SK-N-SH treated with all-trans-retinoic acid at 6 μM for 48 hours (cell line): ENCODE measurements around the gene TOB1.

Experiments
- ATAC-seq: fragments of 200-7000 bp; cut with Tn5 transposase; 3 replicates; pipeline ENCODE4 v1.9.1; 2020; ENCODE audit warnings: mild to moderate bottlenecking, moderate library complexity
- ARNTL ChIP-seq: fragments of 450-650 bp; formaldehyde crosslinking; IDR thresholded peaks from 2 replicates; pipeline ENCODE4 v1.5.0; 2020; ENCODE audit warnings: low read depth, mild to moderate bottlenecking, moderate library complexity, borderline replicate concordance
- BACH2 ChIP-seq: fragments of 250-450 bp; sonication (Bioruptor Pico); IDR thresholded peaks from 2 replicates; pipeline ENCODE4 v1.9.0; 2021; ENCODE audit warnings: mild to moderate bottlenecking, borderline replicate concordance
- CSDC2 ChIP-seq: fragments of 250-450 bp; sonication (Bioruptor Pico); IDR thresholded peaks from 2 replicates; pipeline ENCODE4 v1.5.0; 2020; ENCODE audit warnings: mild to moderate bottlenecking, moderate library complexity
- ESRRG ChIP-seq: fragments of 250-450 bp; sonication (Bioruptor Pico); IDR thresholded peaks from 2 replicates; pipeline ENCODE4 v1.6.1; 2021; ENCODE audit warnings: mild to moderate bottlenecking
- GLIS3 ChIP-seq: fragments of 250-450 bp; sonication (Bioruptor Pico); IDR thresholded peaks from 2 replicates; pipeline ENCODE4 v1.5.0; 2020; ENCODE audit warnings: mild to moderate bottlenecking, moderate library complexity
- ISL1 ChIP-seq: fragments of 250-450 bp; sonication (Bioruptor Pico); IDR thresholded peaks from 2 replicates; pipeline ENCODE4 v2.1.2; 2022; ENCODE audit warnings: mild to moderate bottlenecking, moderate library complexity
- OSR1 ChIP-seq: fragments of 250-450 bp; sonication (Bioruptor Pico); IDR thresholded peaks from 2 replicates; pipeline ENCODE4 v1.8.0; 2022; ENCODE audit warnings: moderate library complexity, mild to moderate bottlenecking, inconsistent platforms
- PPARA ChIP-seq: fragments of 250-450 bp; sonication (Bioruptor Pico); IDR thresholded peaks from 2 replicates; pipeline ENCODE4 v1.5.0; 2020; ENCODE audit warnings: mild to moderate bottlenecking, borderline replicate concordance
- RARB ChIP-seq: fragments of 250-450 bp; sonication (Bioruptor Pico); IDR thresholded peaks from 2 replicates; pipeline ENCODE4 v1.8.0; 2021; ENCODE audit warnings: mild to moderate bottlenecking, moderate library complexity
- SNAI2 ChIP-seq: fragments of 250-450 bp; sonication (Bioruptor Pico); IDR thresholded peaks from 2 replicates; pipeline ENCODE4 v1.5.0; 2020; ENCODE audit warnings: mild to moderate bottlenecking, moderate library complexity
- TCF4 ChIP-seq: fragments of 250-450 bp; sonication (Bioruptor Pico); IDR thresholded peaks from 2 replicates; pipeline ENCODE4 v1.8.0; 2021; ENCODE audit warnings: mild to moderate bottlenecking, moderate library complexity, borderline replicate concordance
- TOX ChIP-seq: fragments of 250-450 bp; sonication (Bioruptor Pico); IDR thresholded peaks from 2 replicates; pipeline ENCODE4 v1.8.0; 2021; ENCODE audit warnings: mild to moderate bottlenecking, moderate library complexity, borderline replicate concordance
- ZC3H10 ChIP-seq: fragments of 250-450 bp; sonication (Bioruptor Pico); IDR thresholded peaks from 2 replicates; pipeline ENCODE4 v1.5.1; 2021; ENCODE audit warnings: mild to moderate bottlenecking, moderate library complexity
- ZFP30 ChIP-seq: fragments of 450-650 bp; formaldehyde crosslinking; IDR thresholded peaks from 2 replicates; pipeline ENCODE4 v1.5.0; 2022; ENCODE audit warnings: mild to moderate bottlenecking, moderate library complexity
- ZNF565 ChIP-seq: fragments of 450-650 bp; formaldehyde crosslinking; conservative IDR thresholded peaks from 2 replicates; pipeline ENCODE4 v1.5.0; 2020; ENCODE audit warnings: low read depth, mild to moderate bottlenecking, moderate library complexity
- ZNF70 ChIP-seq: fragments of 450-650 bp; formaldehyde crosslinking; IDR thresholded peaks from 2 replicates; pipeline ENCODE4 v1.5.0; 2020; ENCODE audit warnings: mild to moderate bottlenecking, moderate library complexity
- ZNF8 ChIP-seq: fragments of 450-650 bp; formaldehyde crosslinking; IDR thresholded peaks from 2 replicates; pipeline ENCODE4 v1.5.0; 2020; ENCODE audit warnings: mild to moderate bottlenecking, moderate library complexity
- TF ChIP-seq, protein P1 (sequence below): fragments of 250-450 bp; sonication (Bioruptor Pico); IDR thresholded peaks from 2 replicates; pipeline ENCODE4 v1.5.1; 2020; ENCODE audit warnings: low read depth, mild to moderate bottlenecking, moderate library complexity
- TF ChIP-seq, protein P2 (sequence below): fragments of 250-450 bp; sonication (Bioruptor Pico); IDR thresholded peaks from 2 replicates; pipeline ENCODE4 v1.5.0; 2020; ENCODE audit warnings: mild to moderate bottlenecking, moderate library complexity
- TF ChIP-seq, protein P3 (sequence below): fragments of 250-450 bp; sonication (Bioruptor Pico); IDR thresholded peaks from 2 replicates; pipeline ENCODE4 v1.8.0; 2021; ENCODE audit warnings: low read depth, mild to moderate bottlenecking, moderate library complexity, borderline replicate concordance
- TF ChIP-seq, protein P4 (sequence below): fragments of 250-450 bp; sonication (Bioruptor Pico); IDR thresholded peaks from 2 replicates; pipeline ENCODE4 v1.8.0; 2020; ENCODE audit warnings: mild to moderate bottlenecking, moderate library complexity, borderline replicate concordance
- TF ChIP-seq, protein P5 (sequence below): fragments of 250-450 bp; sonication (Bioruptor Pico); IDR thresholded peaks from 2 replicates; pipeline ENCODE4 v1.5.1; 2021; ENCODE audit warnings: mild to moderate bottlenecking, moderate library complexity

Gene TOB1

DNA sequence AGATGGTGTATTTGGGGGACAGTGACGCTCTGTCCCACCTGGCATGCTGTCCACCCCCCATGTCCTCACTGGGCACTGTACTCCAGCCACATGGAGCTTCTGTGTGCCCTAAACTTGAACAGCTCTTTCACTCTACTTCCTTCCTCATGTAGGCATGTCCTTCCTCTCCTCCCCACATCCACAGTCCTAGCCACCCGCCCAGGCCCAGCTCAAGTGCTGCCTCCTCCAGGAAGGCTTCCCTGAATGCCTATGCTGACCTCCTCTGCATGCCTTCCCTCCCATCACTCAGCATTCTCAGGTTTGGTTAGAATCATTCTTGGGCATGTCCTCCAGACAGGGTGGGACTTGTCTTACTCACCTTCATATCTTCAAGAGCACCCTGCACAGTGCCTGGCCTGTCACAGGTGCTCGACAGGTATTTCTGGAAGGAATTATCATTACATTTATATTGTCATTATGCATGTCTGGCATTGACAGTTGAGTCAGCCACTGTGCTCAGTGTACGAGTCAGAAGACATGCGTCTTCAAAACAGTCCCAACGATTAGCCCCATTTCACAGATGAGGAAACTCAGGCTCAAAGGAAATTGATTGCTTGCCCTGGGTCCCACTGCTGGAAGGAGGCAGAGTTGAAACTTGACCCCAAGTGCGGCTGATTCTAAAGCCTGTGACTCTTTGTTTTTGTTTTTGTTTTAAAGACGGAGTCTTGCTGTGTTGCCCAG lies 42.1 kb upstream of the TOB1 start:
- TF ChIP-seq SNAI2 (CRISPR knock-in tag) (no peak), ZNF565 (CRISPR knock-in tag) (no peak), ISL1 (CRISPR knock-in tag) (no peak), CSDC2 (CRISPR knock-in tag) (no peak), ZFP30 (CRISPR knock-in tag) (no peak), OSR1 (CRISPR knock-in tag) (no peak), ZNF70 (CRISPR knock-in tag) (no peak), ZNF8 (no peak), RARB (CRISPR knock-in tag) (no peak)
- TF ChIP-seq, protein P1, sequence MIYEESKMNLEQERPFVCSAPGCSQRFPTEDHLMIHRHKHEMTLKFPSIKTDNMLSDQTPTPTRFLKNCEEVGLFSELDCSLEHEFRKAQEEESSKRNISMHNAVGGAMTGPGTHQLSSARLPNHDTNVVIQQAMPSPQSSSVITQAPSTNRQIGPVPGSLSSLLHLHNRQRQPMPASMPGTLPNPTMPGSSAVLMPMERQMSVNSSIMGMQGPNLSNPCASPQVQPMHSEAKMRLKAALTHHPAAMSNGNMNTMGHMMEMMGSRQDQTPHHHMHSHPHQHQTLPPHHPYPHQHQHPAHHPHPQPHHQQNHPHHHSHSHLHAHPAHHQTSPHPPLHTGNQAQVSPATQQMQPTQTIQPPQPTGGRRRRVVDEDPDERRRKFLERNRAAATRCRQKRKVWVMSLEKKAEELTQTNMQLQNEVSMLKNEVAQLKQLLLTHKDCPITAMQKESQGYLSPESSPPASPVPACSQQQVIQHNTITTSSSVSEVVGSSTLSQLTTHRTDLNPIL, result no peak
- TF ChIP-seq, protein P2, sequence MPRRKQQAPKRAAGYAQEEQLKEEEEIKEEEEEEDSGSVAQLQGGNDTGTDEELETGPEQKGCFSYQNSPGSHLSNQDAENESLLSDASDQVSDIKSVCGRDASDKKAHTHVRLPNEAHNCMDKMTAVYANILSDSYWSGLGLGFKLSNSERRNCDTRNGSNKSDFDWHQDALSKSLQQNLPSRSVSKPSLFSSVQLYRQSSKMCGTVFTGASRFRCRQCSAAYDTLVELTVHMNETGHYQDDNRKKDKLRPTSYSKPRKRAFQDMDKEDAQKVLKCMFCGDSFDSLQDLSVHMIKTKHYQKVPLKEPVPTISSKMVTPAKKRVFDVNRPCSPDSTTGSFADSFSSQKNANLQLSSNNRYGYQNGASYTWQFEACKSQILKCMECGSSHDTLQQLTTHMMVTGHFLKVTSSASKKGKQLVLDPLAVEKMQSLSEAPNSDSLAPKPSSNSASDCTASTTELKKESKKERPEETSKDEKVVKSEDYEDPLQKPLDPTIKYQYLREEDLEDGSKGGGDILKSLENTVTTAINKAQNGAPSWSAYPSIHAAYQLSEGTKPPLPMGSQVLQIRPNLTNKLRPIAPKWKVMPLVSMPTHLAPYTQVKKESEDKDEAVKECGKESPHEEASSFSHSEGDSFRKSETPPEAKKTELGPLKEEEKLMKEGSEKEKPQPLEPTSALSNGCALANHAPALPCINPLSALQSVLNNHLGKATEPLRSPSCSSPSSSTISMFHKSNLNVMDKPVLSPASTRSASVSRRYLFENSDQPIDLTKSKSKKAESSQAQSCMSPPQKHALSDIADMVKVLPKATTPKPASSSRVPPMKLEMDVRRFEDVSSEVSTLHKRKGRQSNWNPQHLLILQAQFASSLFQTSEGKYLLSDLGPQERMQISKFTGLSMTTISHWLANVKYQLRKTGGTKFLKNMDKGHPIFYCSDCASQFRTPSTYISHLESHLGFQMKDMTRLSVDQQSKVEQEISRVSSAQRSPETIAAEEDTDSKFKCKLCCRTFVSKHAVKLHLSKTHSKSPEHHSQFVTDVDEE (CRISPR knock-in tag), result no peak
- TF ChIP-seq, protein P3, sequence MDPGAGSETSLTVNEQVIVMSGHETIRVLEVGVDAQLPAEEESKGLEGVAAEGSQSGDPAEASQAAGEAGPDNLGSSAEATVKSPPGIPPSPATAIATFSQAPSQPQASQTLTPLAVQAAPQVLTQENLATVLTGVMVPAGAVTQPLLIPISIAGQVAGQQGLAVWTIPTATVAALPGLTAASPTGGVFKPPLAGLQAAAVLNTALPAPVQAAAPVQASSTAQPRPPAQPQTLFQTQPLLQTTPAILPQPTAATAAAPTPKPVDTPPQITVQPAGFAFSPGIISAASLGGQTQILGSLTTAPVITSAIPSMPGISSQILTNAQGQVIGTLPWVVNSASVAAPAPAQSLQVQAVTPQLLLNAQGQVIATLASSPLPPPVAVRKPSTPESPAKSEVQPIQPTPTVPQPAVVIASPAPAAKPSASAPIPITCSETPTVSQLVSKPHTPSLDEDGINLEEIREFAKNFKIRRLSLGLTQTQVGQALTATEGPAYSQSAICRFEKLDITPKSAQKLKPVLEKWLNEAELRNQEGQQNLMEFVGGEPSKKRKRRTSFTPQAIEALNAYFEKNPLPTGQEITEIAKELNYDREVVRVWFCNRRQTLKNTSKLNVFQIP (CRISPR knock-in tag), result no peak
- ATAC-seq, result no peak

DNA sequence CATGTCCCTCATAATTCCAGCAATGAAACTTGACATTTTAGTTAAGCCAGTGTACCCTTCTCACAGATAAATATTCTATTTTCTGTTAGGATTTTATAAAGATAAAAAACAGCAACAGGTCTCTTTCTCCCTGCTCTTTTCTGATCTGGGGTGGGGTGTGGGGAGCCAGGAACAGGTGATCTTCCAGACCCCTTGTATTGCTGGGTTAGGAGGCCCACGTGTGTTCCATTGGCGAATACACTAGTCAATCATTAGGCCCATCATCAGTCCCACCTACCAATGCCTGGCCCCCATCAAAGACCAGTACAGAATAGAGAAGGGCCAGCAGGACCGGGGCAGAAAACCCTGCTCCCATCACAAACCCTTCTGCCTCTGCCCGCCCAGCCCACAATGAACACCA lies 40.3 kb upstream of the TOB1 start:
- no peak for ATAC-seq
- no peak for TF ChIP-seq ZNF8
- TF ChIP-seq ISL1 (CRISPR knock-in tag), result no peak
- TF ChIP-seq ARNTL, result no peak
- TF ChIP-seq, protein P3 (CRISPR knock-in tag), result no peak

DNA sequence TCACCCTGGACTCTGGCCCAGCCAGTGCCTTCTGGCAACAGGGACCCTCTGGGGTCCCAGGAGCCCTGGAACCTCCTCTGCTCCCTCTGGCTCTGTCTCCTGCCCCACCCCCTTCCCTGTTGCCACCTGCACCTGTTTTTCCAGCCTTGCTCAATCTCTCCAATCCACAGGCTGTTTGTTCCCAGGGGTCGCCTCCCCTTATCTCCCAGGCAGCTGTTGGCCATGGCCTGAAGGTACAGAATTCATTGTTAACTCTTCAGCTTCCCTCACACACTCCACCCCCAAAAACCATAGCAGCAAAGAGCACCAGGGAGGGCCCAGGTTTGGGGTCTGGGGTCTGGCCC lies 39.3 kb upstream of the TOB1 start:
- ATAC-seq, result no peak
- TF ChIP-seq TOX (no peak), ESRRG (CRISPR knock-in tag) (no peak), PPARA (CRISPR knock-in tag) (no peak), ISL1 (CRISPR knock-in tag) (no peak), ZC3H10 (CRISPR knock-in tag) (no peak), ZNF70 (CRISPR knock-in tag) (no peak), BACH2 (CRISPR knock-in tag) (no peak), ZFP30 (CRISPR knock-in tag) (no peak), ARNTL (no peak), GLIS3 (CRISPR knock-in tag) (no peak), CSDC2 (CRISPR knock-in tag) (no peak), TCF4 (CRISPR knock-in tag) (no peak)
- TF ChIP-seq, protein P1, result no peak
- TF ChIP-seq, protein P2 (CRISPR knock-in tag), result no peak
- TF ChIP-seq, protein P4, sequence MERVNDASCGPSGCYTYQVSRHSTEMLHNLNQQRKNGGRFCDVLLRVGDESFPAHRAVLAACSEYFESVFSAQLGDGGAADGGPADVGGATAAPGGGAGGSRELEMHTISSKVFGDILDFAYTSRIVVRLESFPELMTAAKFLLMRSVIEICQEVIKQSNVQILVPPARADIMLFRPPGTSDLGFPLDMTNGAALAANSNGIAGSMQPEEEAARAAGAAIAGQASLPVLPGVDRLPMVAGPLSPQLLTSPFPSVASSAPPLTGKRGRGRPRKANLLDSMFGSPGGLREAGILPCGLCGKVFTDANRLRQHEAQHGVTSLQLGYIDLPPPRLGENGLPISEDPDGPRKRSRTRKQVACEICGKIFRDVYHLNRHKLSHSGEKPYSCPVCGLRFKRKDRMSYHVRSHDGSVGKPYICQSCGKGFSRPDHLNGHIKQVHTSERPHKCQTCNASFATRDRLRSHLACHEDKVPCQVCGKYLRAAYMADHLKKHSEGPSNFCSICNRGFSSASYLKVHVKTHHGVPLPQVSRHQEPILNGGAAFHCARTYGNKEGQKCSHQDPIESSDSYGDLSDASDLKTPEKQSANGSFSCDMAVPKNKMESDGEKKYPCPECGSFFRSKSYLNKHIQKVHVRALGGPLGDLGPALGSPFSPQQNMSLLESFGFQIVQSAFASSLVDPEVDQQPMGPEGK (CRISPR knock-in tag), result no peak
- TF ChIP-seq, protein P5, sequence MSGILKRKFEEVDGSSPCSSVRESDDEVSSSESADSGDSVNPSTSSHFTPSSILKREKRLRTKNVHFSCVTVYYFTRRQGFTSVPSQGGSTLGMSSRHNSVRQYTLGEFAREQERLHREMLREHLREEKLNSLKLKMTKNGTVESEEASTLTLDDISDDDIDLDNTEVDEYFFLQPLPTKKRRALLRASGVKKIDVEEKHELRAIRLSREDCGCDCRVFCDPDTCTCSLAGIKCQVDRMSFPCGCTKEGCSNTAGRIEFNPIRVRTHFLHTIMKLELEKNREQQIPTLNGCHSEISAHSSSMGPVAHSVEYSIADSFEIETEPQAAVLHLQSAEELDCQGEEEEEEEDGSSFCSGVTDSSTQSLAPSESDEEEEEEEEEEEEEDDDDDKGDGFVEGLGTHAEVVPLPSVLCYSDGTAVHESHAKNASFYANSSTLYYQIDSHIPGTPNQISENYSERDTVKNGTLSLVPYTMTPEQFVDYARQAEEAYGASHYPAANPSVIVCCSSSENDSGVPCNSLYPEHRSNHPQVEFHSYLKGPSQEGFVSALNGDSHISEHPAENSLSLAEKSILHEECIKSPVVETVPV (CRISPR knock-in tag), result no peak
